ENCODE data around the gene GALNT8.
"Not testable (repeated sequence)": the region's sequence is repeated elsewhere in the genome, so short reads cannot be mapped to it uniquely, and the experiment has no call there.

GALNT8 gene

DNA sequence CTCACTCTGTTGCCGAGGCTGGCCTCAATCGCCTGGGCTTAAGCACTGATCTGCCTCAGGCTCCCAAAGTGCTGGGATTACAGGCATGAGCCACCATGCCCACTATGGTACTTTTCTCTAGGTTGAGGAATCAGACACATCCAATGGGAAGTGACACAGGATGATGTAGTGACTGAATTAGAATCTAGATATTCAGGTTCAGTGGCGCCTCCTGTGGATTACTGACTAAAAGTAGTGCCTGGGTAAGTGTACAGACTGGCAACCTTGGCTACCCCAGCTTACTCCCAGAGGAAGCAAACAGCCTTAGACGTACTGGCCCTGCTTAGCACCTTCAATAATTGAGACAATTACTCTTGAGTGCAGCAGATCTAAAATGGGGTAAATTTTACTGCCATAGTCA is 22.8 kb downstream of the GALNT8 start:
- no peak for DNase-seq (ENCODE audit: low read depth)

DNA sequence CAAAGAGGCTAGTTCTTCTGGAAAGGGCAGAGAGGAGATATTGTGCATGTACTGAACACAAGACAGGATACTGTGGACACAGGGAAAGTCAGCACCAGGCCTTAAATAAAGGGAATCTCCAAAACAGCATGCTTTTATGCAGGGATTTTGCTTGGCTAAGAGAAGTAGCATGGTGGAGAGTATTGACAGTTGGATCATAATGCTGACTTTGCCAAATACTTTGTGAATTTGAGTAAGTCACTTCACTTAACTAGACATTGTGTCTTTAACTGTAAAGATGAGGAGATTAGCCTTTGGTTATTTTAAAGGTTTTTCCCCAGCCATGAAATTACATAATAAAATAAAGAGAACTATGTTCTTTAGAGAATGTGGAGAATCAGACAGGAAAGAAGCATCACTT is 24.5 kb downstream of the GALNT8 start:
- no peak for DNase-seq (ENCODE audit: low read depth)

DNA sequence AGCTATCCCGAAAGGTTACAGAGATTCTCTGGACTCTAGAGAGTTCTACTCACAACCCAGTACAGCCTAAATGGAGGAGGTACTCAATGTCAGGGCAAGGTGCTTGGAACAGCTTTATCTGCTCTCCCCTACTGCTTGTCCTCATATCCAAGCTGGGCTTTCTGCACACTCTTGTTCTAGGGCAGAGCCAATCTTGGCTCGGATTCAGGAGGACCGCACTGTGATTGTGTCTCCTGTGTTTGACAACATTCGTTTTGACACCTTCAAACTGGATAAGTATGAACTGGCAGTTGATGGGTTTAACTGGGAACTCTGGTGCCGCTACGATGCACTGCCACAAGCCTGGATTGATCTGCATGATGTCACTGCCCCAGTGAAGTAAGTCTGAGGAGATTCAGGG is 25.0 kb downstream of the GALNT8 start:
- no peak for DNase-seq (ENCODE audit: low read depth)

DNA sequence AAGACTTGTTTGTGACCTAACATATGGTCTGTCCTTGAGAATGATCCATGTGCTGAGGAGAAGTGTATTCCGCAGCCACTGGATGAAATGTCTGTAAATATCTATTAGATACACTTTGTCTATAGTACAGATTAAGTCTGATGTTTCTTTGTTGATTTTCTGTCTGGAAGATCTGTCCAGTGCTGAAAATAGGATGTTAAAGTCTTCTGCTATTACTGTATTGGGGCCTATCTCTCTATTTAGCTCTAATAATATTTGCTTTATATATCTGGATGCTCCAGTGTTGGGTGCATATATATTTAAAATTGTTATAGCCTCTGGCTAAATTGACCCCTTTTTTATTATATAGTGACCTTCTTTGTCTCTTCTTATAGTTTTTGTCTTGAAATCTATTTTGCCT is 31.5 kb downstream of the GALNT8 start:
- DNase-seq (ENCODE audit: low read depth), result not testable (repeated sequence)

DNA sequence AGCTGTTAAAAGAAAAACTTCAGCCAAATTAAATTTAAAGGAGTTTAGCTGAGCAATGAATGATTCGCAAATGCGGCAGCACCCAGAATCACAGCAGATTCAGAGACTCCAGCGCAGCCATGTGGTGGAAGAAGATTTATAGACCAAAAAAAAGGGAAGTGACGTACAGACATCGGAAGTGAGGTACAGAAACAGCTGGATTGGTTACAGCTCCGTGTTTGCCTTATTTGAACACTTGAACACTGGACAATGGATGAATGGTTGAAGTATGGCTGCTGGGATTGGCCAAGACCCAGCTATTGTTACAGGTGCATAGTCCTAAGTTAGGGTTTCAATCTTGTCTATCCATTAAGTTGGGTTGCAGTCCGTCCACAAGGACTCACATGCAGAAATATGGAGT is 42.6 kb downstream of the GALNT8 start:
- DNase-seq (ENCODE audit: low read depth), result no peak

DNA sequence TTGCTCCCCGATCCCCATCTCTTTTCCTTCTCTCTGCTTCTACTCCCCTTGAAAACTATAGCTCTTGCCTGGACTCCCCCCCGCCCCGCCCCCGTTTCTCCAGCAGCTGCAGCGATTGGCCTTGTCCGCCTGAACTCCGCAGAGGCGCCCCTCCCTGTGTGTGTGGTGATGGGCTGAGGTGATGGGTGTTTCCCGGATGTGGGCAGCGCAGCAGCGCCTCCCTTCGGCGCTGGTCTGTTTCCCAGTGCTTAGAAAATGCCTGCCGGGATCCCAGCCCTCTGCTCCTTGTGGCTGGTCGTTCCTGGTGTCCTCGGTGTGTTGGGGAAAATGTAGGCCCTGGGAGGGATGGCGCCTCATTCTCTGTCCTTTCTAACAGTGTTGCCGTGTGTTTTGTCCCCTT is 43.3 kb downstream of the GALNT8 start:
- DNase-seq (ENCODE audit: low read depth), result no peak

DNA sequence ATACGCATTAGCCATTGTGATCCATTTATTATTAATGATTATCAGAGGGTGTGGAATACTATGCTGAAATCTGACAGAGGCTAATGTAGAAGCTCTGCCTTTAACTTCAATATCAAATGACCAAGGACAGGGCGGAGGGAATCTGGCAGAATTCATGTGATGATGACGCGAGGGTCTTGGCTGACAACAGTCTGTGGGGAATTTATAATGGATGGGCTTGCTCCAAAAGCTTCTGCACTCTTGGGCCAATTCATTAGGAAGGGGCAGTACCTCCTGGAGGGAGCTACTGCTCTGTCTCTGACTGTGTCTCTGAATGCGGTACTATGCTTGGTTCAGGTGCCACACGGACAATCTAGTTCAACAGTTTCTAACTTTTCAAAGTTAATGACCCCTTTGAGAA is 46.2 kb downstream of the GALNT8 start:
- no peak for DNase-seq (ENCODE audit: low read depth)

DNA sequence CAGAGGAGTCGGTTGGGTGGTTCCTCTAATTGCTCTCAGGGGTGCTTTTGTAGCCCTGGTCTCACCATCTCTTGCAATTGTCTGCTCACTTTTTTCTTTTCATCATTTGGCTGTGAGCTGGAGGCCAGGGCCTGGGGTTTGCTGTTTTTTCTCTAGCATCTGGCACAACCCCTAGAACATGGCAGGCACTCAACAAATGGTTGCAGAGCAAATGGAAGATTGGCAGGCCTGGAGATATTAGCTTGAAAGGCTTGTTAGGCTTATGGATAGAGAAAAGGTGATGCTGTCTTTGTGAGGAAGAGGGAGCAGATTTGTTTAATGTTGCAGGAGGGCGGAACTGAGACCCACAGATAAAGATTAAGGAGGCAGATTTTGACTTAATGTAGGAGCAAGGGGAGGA is 47.0 kb downstream of the GALNT8 start:
- no peak for DNase-seq (ENCODE audit: low read depth)

DNA sequence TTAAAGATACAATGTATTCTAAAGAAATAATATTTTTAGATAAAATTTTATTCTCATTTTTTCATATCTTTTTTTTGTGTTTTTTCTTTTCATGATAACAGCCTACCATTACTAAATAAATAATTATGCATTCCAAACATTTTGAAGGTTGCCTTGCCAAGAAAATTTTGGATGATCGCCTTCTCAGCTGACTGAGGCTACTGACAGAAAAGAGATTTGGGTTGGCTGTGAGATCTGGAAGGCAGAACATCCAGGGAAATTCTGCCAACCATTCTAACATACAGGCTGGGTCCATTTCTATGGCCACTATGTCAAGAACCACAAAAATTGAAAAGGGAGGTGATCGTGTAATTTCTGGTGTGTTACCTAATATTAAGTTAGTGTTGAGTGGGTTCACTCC is 48.1 kb downstream of the GALNT8 start:
- DNase-seq (ENCODE audit: low read depth), result no peak

DNA sequence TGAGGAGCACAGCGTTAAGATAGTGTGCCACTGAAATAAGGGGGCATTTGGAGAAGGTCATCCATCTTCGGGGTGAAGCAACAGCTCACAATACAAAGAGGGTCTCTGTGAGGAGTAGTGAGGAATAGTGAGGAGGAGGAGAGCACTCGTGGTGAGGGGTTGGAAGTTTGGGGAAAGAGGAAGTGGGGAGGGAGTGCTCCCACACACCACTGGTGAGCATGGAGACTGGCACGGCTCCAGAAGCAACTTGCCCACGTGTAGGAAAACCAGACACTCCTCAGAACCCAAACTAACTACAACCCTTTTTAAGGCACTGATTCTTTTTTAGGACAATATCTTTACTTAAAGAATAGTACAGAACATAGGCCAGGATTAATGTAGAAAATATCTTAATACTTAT is 48.9 kb downstream of the GALNT8 start:
- no peak for DNase-seq (ENCODE audit: low read depth)

DNA sequence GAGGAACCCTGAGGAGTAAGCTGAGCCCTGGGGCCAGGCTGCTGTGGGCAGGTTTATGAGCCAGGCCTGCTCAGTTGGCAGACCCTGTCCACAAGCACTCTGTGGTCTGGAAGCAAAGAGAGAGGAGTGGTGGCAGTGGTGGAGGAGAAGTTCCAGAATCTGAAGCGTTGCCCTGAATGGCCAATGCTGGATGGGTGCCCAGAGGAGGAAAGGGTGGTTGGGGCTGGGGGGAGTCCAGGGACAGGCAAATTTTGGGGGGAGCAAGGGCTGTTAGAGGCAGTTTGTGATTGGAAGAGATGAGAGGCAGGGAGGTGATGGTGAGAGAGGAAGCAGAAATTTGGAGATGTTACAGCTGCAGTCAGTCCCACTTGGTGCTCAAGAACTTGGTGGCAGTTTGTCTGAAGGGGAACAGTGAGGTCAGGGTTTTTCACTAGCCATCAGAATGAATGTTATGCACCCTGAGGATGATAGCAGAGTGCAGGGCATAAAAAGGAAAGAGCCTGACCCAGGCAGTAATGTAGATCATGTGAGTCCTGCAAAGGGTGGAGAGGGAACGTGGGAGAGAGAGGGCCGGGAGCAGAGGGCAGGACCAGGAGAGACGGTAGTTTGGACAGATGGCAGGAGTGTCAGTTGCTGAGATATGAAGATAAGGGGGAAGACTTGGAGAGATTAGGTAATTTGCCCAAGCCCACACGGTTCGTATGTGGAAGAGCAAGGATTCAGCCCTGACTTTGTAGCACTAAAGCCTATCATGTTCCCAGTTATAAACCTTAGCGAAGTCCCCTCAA is 51.2 kb downstream of the GALNT8 start:
- no peak for DNase-seq (ENCODE audit: low read depth)

DNA sequence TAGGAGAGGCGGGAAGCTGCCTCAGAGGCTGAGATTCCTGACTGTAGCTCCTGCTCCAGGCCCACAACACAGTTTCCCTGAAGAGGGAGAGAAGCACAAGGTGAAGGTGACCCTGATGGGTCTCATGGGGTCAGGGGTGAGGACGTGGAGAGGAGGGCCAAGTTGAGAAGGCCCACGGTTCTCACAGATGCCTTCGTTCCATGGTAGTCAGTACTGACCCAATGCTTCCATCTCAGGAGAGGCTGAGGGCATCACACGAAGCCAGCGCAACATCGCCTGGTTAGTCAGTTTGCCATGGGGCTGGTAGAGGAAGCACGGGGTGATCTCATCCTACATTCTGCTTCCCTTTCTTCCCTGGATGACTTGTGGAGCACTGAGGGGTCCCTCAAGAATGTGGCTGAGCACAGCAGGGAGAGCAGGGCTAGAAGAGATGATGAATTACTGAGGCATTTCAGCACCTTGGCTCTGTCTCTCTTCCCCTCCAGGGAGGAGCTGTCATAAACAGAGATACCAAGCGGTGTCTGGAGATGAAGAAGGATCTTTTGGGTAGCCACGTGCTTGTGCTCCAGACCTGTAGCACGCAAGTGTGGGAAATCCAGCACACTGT is 51.9 kb downstream of the GALNT8 start:
- DNase-seq (ENCODE audit: low read depth), result no peak

DNA sequence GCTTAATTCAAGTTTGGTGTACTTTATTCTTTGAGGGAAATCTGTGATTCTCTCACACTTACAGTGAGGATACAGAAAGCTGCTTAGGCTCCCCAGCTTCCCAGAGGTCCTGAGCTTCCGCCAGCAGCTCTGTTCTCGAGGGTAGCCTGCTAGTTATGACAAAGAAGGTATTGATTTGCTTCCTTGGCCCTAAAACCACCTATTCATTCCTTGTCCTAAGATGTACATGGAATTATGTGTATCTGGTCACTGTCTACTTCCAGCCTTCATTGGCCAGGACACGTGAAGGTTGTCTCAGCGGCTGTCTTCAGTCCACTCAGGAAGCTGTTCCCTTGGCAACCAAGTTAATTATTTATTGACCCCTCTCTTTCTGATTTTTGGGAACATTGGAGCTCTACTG is 55.7 kb downstream of the GALNT8 start:
- no peak for DNase-seq (ENCODE audit: low read depth)

DNA sequence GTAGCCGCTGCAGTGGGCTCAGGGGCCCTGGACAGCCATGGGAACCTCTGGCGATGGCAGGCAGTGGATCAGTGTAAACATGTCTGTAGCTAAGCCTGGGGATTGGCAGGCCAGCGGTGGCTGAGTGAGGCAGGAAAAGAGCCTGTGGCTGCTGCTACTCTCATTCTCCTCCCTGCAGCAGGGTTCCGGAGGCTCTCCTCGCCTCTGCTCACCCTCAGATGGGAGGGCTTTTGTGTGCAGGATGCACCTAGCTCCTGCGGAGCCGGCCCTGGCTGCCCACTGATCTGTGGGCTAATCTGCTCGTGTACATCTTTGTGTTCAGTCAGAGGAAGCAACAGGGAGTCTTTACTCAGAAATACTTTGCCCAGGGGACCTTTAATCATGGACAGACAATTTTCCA is 59.5 kb downstream of the GALNT8 start:
- no peak for DNase-seq (ENCODE audit: low read depth)

DNA sequence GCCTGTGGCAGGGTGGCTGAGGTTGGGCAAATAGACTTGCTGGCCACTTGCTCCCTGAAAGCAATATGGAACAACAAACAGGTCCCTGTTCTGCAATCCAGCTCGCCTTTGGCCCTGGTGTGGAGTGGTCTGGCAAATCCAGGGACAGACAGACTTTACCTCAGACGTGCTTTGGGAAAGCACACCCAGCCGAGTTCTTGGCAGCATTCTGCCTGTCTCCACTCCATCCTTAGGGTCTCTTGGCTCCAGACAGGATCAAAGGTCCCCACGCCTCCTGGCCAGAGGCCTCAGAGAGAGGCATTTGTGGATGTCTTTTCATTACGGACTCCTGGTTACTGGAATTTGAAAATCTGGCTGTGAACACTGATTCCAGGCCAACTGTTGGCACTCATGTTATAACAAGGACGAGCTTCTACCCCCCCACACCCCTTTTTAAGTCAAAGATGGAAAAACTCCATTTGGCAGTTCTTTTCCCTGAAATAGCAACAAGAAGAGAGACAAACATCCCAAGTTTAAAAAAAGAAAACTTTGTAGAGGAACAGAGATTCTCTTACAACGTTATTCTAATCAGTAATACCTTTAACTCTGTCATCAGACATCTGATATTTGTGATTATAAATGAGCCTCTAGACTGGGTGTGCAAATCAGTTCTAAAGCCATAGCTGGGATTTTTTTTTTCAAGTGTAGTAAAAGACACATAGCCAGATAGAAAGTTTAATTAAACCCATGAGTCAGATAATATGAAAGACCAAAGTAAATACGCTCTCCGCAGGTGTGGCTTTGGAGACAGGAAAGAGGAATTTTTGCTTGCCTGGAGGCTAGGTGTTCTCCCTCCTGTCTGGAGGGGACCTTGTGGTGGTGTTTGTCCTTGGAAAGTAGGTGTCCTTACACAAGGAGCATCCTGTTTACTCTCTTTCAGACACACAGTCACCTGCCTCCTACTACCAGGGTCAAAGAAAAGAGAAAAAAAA is 60.7 kb downstream of the GALNT8 start:
- DNase-seq (ENCODE audit: low read depth), result no peak

DNA sequence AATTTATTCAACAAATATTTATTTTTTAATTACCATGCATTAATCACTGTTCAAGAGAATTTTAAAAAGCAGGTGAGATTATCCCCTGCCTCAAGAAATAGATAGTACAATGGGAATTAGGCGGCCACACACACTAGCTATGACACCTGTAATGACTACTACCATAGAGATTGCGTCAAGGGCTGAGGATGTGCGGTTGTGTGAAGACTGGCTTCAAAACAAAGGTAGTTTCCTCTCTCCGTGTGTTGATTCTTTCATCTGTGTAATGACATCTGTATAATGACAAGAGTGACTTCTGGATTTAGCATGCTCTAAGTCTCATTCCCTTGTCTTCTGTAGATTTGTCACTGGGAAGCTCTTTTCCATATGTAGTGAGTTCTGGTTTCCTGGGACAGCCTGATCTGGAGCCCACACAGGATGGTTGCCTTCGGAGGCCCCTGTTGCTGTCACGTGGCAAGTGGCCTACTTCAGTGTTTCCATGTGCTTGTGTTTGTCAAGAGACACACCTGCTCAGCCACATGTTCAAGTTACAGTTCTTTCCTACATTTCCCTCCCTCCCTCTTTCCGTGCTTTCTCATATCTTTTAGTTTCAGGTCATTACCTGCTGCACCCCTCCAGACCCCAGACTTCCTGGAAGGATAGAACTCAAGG is 64.3 kb downstream of the GALNT8 start:
- DNase-seq (ENCODE audit: low read depth), result no peak

DNA sequence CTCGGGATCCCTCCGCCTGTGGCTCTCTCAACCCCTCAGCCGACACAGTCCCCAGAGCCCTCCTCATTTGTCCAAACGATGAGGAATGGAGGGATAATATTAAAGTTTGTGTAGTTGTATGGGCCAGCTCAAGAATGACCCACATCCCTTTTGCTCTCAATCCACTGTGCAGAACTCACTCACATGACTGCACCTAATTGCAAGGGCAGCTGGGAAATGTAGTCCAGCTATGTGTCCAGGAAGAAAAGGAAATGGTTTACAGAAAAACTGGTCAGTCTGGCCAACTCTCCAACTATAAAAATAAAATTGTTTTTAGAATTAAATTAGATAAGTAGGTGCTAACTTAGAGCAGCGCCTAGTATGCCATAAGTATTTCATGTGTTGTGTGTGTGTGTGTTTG is 66.6 kb downstream of the GALNT8 start:
- no peak for DNase-seq (ENCODE audit: low read depth)

DNA sequence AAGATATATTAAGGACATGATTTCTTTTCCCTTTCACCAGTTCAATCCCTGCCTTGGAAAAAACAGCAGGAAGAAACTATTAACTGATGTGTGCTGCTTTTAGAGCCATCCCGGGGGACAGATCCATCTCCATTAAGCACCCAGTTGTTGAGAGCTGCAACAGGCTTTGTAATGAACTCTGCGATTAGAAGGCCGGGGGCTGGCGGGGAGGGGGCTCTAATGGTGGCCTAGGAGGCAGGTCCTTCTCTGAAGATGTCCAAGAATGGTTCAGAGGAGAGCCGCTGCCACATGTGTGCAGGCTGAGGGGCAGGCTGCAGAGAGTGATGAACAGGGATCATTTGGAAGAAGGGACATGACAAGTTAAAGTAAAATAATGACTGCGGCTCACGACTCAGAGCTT is 67.8 kb downstream of the GALNT8 start:
- no peak for DNase-seq (ENCODE audit: low read depth)

DNA sequence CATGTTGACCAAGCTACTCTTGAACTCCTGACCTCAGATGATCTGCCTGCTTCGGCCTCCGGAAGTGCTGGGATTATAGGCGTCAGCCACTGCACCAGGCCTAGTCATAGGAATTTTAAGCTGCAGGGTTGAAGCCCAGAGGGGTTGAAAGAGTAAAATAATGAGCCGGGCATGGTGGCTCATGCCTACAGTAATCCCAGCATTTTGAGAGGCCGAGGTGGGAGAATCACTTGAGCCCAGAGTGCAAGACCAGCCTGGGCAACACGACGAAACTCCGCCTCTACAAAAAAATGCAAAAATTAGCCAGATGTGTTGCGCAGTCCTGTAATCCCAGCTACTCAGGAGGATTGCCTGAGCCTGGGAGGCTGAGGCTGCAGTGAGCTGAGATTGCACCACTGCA is 69.6 kb downstream of the GALNT8 start:
- DNase-seq (ENCODE audit: low read depth), result no peak

DNA sequence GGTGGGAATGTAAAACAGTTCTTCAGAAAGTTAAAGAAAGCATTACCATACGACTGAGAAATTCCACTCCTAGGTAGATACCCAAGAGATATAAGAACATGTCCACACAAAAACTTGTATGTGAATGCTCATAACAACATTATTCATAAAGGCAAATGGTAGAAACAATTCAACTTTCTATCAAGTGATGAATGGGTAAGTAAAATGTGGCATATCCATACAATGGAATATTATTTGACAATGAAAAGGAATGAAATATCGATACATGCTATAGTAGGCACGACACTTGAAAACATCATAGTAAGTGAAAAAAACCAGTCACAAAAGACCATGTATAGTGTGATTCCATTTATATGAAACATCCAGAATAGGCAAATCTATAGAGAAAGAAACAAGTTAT is 71.3 kb downstream of the GALNT8 start:
- DNase-seq (ENCODE audit: low read depth), result no peak

DNA sequence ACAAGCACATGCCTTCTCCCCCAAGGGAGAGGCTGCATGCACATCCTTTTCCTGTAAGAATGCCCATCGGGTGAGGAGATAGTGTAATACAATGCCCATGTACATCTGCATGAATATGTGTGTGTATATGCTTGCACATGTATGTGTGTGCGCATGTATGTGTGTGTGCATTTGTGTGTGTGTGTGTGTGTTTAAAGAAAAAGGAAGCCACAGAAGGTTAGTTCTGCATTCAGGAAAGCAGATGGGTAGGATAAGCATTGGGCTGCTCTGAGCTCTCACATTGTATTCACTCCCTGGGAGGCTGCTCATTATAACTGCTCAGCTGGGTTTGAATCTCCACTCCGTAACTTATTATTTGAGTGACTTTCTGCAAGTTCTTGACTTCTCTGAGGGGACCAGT is 74.3 kb downstream of the GALNT8 start:
- no peak for DNase-seq (ENCODE audit: low read depth)

DNA sequence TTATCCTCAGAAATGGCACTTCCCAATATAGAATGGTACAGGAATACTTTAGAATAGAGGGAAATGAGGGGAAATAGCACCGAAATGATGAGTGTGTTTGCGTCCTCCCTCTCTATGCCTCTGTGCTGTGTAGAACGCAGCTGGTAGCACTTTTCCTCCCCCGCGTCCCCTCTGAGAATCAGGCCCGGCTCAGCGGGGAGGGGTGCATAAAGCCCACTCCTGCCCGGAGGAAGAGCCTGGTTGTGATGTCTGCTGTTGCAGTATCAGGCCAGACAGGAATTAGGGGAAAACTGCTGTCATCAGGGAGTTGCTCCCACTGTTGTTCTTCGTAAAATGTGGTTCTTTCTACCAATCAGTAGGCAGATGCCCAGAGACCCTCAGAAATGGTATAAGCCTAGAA is 76.0 kb downstream of the GALNT8 start:
- DNase-seq (ENCODE audit: low read depth), result no peak
